SW480 (cell line): ENCODE measurements around the gene RHOXF2.
"Not testable (repeated sequence)": the region's sequence is repeated elsewhere in the genome, so short reads cannot be mapped to it uniquely, and the experiment has no call there.

Source experiments
- DNase-seq: peaks from one replicate; pipeline ENCODE4 v3.0.0-alpha.2; 2016; ENCODE audit warnings: low spot score

RHOXF2 gene

GRCh38 chrX:120158313-120158712 lies at the start of gene RHOXF2:
RHOXF2 (plus strand) TSS chrX:120158613; CDS start chrX:120158751, 138 bp downstream.
- DNase-seq = not testable (repeated sequence)

GRCh38 chrX:120109378-120109777 lies 49.0 kb upstream of the RHOXF2 start:
- no peak for DNase-seq

- DNase-seq = no peak
Observed at GRCh38 chrX:120111611-120112010, 46.8 kb upstream of the RHOXF2 start.

GRCh38 chrX:120115438-120115963 lies 42.9 kb upstream of the RHOXF2 start, which contains the start of gene RHOXF1:
RHOXF1 (minus strand) TSS chrX:120115913; CDS start chrX:120115862, 51 bp downstream.
- no peak for DNase-seq

GRCh38 chrX:120120223-120120622 lies 38.2 kb upstream of the RHOXF2 start:
- no peak for DNase-seq

GRCh38 chrX:120125444-120125843 lies 33.0 kb upstream of the RHOXF2 start:
- DNase-seq = no peak

- DNase-seq = not testable (repeated sequence)
Observed at GRCh38 chrX:120128306-120128846, 30.0 kb upstream of the RHOXF2 start.

GRCh38 chrX:120136128-120136527 lies 22.3 kb upstream of the RHOXF2 start:
- DNase-seq = no peak

GRCh38 chrX:120136840-120137239 lies 21.6 kb upstream of the RHOXF2 start:
- no peak for DNase-seq

- DNase-seq = no peak
Observed at GRCh38 chrX:120137439-120137838, 21.0 kb upstream of the RHOXF2 start.

GRCh38 chrX:120140293-120140981 lies 18.0 kb upstream of the RHOXF2 start:
- no peak for DNase-seq

- DNase-seq = no peak
Observed at GRCh38 chrX:120144178-120144844, 14.1 kb upstream of the RHOXF2 start.

GRCh38 chrX:120145295-120145925 lies 13.0 kb upstream of the RHOXF2 start:
- no peak for DNase-seq

GRCh38 chrX:120146323-120146722 lies 12.1 kb upstream of the RHOXF2 start:
- not testable (repeated sequence) for DNase-seq

GRCh38 chrX:120147537-120147936 lies 10.9 kb upstream of the RHOXF2 start:
- DNase-seq = no peak

- not testable (repeated sequence) for DNase-seq
Observed at GRCh38 chrX:120150109-120150744, 8.2 kb upstream of the RHOXF2 start.

- not testable (repeated sequence) for DNase-seq
Observed at GRCh38 chrX:120159086-120159485, 673 bp downstream of the RHOXF2 start.

- not testable (repeated sequence) for DNase-seq
Observed at GRCh38 chrX:120193254-120193653, 34.8 kb downstream of the RHOXF2 start.

GRCh38 chrX:120193720-120194119 lies 35.3 kb downstream of the RHOXF2 start:
- DNase-seq = not testable (repeated sequence)

GRCh38 chrX:120195786-120196185 lies 37.4 kb downstream of the RHOXF2 start:
- not testable (repeated sequence) for DNase-seq

GRCh38 chrX:120196626-120197283 lies 38.3 kb downstream of the RHOXF2 start:
- DNase-seq = not testable (repeated sequence)
